ENCODE measurements around the gene NCOA3.

GRCh38 chr20:47541355-47541922 lies 39.8 kb downstream of the NCOA3 start:
- TF ChIP-seq POLR2A (IDR thresholded peaks at IDR 0.05; ENCODE audit: low read depth, low read length) (no peak), POLR2AphosphoS5 (IDR thresholded peaks at IDR 0.05; ENCODE audit: low read depth, low read length) (no peak)
